ENCODE measurements around the gene RPL35A.

- TF ChIP-seq TAF1 (IDR thresholded peaks at IDR 0.05; ENCODE audit: borderline replicate concordance, insufficient read depth, low read length) (no peak), SIN3A (IDR thresholded peaks at IDR 0.05; ENCODE audit: borderline replicate concordance, insufficient read depth, low read length) (no peak), POLR2AphosphoS5 (IDR thresholded peaks at IDR 0.05; ENCODE audit: low read depth, low read length) (no peak), FOXP2 (optimal IDR thresholded peaks at IDR 0.05; ENCODE audit: borderline replicate concordance, extremely low read depth, extremely low read length, insufficient read depth) (no peak)
These were observed 47.9 kb downstream of the RPL35A start for GRCh38 chr3:197997936-197998335.
